H9 (cell line): ENCODE data around the gene PCNX3. TPM values are rescaled to one million over a fixed set of nuclear protein-coding genes. Genes with fewer than 3 reads are reported as not detected.

ENCODE experiments used
- DNase-seq: peaks from one replicate; pipeline ENCODE4 v3.0.0-alpha.2; 2017
- H2AFZ ChIP-seq: one replicate; pipeline ENCODE4 v1.6.1; 2013; ENCODE audit warnings: mild to moderate bottlenecking, low read length, control low read depth, moderate library complexity
- H2AK5ac ChIP-seq: 2 replicates; pipeline ENCODE4 v1.6.1; 2013; ENCODE audit warnings: low read length, control low read depth, mixed read lengths; ENCODE audit not compliant: insufficient read length
- H2BK120ac ChIP-seq: one replicate; pipeline ENCODE4 v1.6.1; 2013; ENCODE audit warnings: low read depth, mild to moderate bottlenecking, low read length, control low read depth, inconsistent platforms; ENCODE audit not compliant: poor library complexity, severe bottlenecking
- H2BK12ac ChIP-seq: 2 replicates; pipeline ENCODE4 v1.6.1; 2013; ENCODE audit warnings: low read length, control low read depth, mixed read lengths, low read depth; ENCODE audit not compliant: insufficient read length
- H2BK15ac ChIP-seq: 2 replicates; pipeline ENCODE4 v1.6.1; 2013; ENCODE audit warnings: low read depth, low read length, control low read depth
- H2BK20ac ChIP-seq: one replicate; pipeline ENCODE4 v1.6.1; 2013; ENCODE audit warnings: low read depth, mild to moderate bottlenecking, low read length, control low read depth, inconsistent platforms; ENCODE audit not compliant: poor library complexity, severe bottlenecking
- H2BK5ac ChIP-seq: 2 replicates; pipeline ENCODE4 v1.6.1; 2013; ENCODE audit warnings: low read length, control low read depth, mixed read lengths; ENCODE audit not compliant: insufficient read length
- H3K14ac ChIP-seq: 2 replicates; pipeline ENCODE4 v1.6.1; 2013; ENCODE audit warnings: low read length, control low read depth; ENCODE audit not compliant: insufficient read depth
- H3K18ac ChIP-seq: 2 replicates; pipeline ENCODE4 v1.6.1; 2013; ENCODE audit warnings: low read depth, mild to moderate bottlenecking, mixed read lengths, low read length, control low read depth; ENCODE audit not compliant: insufficient read length
- H3K23ac ChIP-seq: 2 replicates; pipeline ENCODE4 v1.6.1; 2013; ENCODE audit warnings: low read length, control low read depth, mixed read lengths, low read depth; ENCODE audit not compliant: insufficient read length
- H3K23me2 ChIP-seq: 2 replicates; pipeline ENCODE4 v1.6.1; 2013; ENCODE audit warnings: low read depth, mild to moderate bottlenecking, mixed read lengths, low read length, control low read depth; ENCODE audit not compliant: insufficient read length, poor library complexity, severe bottlenecking
- H3K27ac ChIP-seq: 2 replicates; pipeline ENCODE4 v1.5.1; 2013; ENCODE audit warnings: low read length, control low read depth, mixed read lengths, low read depth; ENCODE audit not compliant: insufficient read length
- H3K27me3 ChIP-seq: 2 replicates; pipeline ENCODE4 v1.6.1; 2013; ENCODE audit warnings: low read length, control low read depth, inconsistent platforms; ENCODE audit not compliant: insufficient read depth
- H3K4ac ChIP-seq: 2 replicates; pipeline ENCODE4 v1.6.1; 2013; ENCODE audit warnings: low read depth, mild to moderate bottlenecking, control low read depth, inconsistent platforms, low read length, moderate library complexity
- H3K4me1 ChIP-seq: 2 replicates; pipeline ENCODE4 v1.6.1; 2013; ENCODE audit warnings: low read length, control low read depth, inconsistent platforms; ENCODE audit not compliant: insufficient read depth
- H3K4me2 ChIP-seq: 2 replicates; pipeline ENCODE4 v1.6.1; 2013; ENCODE audit warnings: low read length, control low read depth, mixed read lengths; ENCODE audit not compliant: insufficient read length, insufficient read depth
- H3K56ac ChIP-seq: 2 replicates; pipeline ENCODE4 v1.6.1; 2013; ENCODE audit warnings: low read depth, mild to moderate bottlenecking, mixed read lengths, low read length, control low read depth; ENCODE audit not compliant: insufficient read length
- H3K79me1 ChIP-seq: 2 replicates; pipeline ENCODE4 v1.6.1; 2013; ENCODE audit warnings: low read depth, mild to moderate bottlenecking, moderate library complexity, low read length, control low read depth, inconsistent platforms; ENCODE audit not compliant: insufficient read depth, poor library complexity, severe bottlenecking
- H3K79me2 ChIP-seq: 2 replicates; pipeline ENCODE4 v1.6.1; 2013; ENCODE audit warnings: low read length, control low read depth, inconsistent platforms; ENCODE audit not compliant: insufficient read depth
- H3K9ac ChIP-seq: 2 replicates; pipeline ENCODE4 v1.6.1; 2013; ENCODE audit warnings: low read length, control low read depth, mixed read lengths; ENCODE audit not compliant: insufficient read length; ENCODE audit errors: extremely low read depth
- H3K9me3 ChIP-seq: one replicate; pipeline ENCODE4 v1.6.1; 2013; ENCODE audit warnings: low read depth, low read length, inconsistent platforms; ENCODE audit not compliant: control insufficient read depth
- H3T11ph ChIP-seq: one replicate; pipeline ENCODE4 v1.6.1; 2013; ENCODE audit warnings: mild to moderate bottlenecking, low read length, control low read depth, inconsistent platforms
- H4K20me1 ChIP-seq: one replicate; pipeline ENCODE4 v1.6.1; 2013; ENCODE audit not compliant: control insufficient read depth, insufficient read length, insufficient read depth
- H4K5ac ChIP-seq: 2 replicates; pipeline ENCODE4 v1.6.1; 2013; ENCODE audit warnings: low read depth, mild to moderate bottlenecking, mixed read lengths, low read length, control low read depth; ENCODE audit not compliant: insufficient read length
- H4K8ac ChIP-seq: replicated peaks from 2 replicates; pipeline ENCODE4 v1.6.1; 2013; ENCODE audit warnings: low read length, control low read depth, mixed read lengths, low read depth; ENCODE audit not compliant: insufficient read length
- H4K91ac ChIP-seq: 2 replicates; pipeline ENCODE4 v1.6.1; 2013; ENCODE audit warnings: low read depth, mild to moderate bottlenecking, moderate library complexity, mixed read lengths, low read length, control low read depth; ENCODE audit not compliant: insufficient read length
- H3K27ac Mint-ChIP-seq, 3 experiments: 2 replicates in 2 of 3; 3 replicates in 1 of 3; pipeline ENCODE4 v1.8.0; 2020 to 2021; ENCODE audit warnings: mixed read lengths in 3 of 3, mild to moderate bottlenecking in 1 of 3, moderate library complexity in 1 of 3
- H3K27me3 Mint-ChIP-seq: 2 replicates; pipeline ENCODE4 v1.8.0; 2021; ENCODE audit warnings: low read depth, mild to moderate bottlenecking, moderate library complexity, mixed read lengths
- H3K36me3 Mint-ChIP-seq, 3 experiments: 2 replicates in 2 of 3; 3 replicates in 1 of 3; pipeline ENCODE4 v1.8.0; 2020 to 2021; ENCODE audit warnings: low read depth in 3 of 3, mixed read lengths in 3 of 3; ENCODE audit not compliant: insufficient read depth in 1 of 3
- H3K4me1 Mint-ChIP-seq, 2 experiments: 2 replicates each; pipeline ENCODE4 v1.8.0; 2020; ENCODE audit warnings: mixed read lengths in 2 of 2
- H3K4me3 Mint-ChIP-seq, 2 experiments: 2 replicates in 1 of 2; 3 replicates in 1 of 2; pipeline ENCODE4 v1.8.0; 2020 to 2021; ENCODE audit warnings: mild to moderate bottlenecking in 2 of 2, mixed read lengths in 2 of 2, moderate library complexity in 1 of 2
- H3K9me3 Mint-ChIP-seq, 2 experiments: 2 replicates in 1 of 2; 3 replicates in 1 of 2; pipeline ENCODE4 v1.8.0; 2020; ENCODE audit warnings: mild to moderate bottlenecking in 2 of 2, mixed read lengths in 2 of 2, moderate library complexity in 1 of 2
- WGBS: extraction: QIAGEN DNeasy Blood & Tissue Kit; methylation state at CpG from one replicate; pipeline ENCODE4 v1.1.7; 2013; ENCODE audit warnings: missing lambda C conversion rate, low lambda C conversion rate, mixed read lengths; ENCODE audit not compliant: insufficient read length; ENCODE audit errors: extremely low coverage; 5-methylcytosine and 5-hydroxymethylcytosine counted together
- long read RNA-seq: library from polyadenylated mRNA; unstranded; transcript quantifications from one replicate; pipeline ENCODE4 v2.0.0, GENCODE V29; 2020
- total RNA-seq: library from RNA; stranded (reverse); gene quantifications from 2 replicates; pipeline ENCODE4 v1.2.1, GENCODE V29; 2021
- TF ChIP-seq, protein P1 (sequence below): fragments of 200-600 bp; sonication (generic); conservative IDR thresholded peaks from 3 replicates; pipeline ENCODE4 v1.8.0; 2021; ENCODE audit warnings: antibody characterized with exemption, mild to moderate bottlenecking

The PCNX3 gene
- total RNA-seq, result 48.3 and 50.5 TPM in 2 replicates
- long read RNA-seq, partial matches to known transcripts, result 23 of 28 reads
- long read RNA-seq, other reads (novel, unspliced or antisense), result 3 of 28 reads

DNA sequence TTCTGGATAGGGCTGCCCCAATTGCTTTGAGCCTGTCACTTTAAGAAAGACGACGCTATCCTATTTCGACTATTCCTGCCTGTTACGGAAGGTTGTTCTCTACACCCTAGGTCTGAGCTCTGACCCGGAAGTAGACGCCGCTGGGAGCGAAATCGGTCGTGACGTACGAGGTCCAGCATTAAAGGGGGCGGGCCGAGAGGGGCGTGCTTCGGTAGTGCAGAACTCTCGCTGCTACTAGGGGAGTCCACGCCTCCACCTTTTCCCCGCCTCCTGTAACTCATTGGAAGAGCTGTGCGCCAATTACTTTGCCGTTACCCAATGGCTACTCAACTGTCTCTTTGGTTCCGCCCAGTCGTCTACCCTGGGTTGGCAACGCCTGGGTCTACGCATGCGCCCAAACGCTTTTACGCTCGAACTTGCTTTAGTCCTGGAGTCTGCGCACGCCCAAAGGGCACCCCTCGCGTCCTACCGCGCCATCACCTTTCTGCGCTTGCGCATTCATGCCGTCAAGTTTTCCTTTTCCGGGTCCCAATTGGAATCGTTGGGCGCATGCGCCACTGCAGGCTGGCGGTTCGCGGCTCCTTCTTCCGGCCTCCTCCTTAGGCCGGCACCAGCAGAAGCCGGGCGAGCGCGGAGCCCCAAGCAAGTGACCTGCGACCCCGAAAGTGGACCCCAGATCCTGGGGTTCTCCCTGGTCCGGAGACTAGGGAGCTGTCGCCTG, at the start of gene PCNX3:
PCNX3 (plus strand) TSS at position 548 of the 721 bp plus-strand sequence. CDS start 536 bp downstream, outside the sequence.
- Mint-ChIP-seq H3K9me3 (no peaks in the 10 kb centered on the region), H3K4me3 (peak within 1 kb of the TSS; percentile 94 to 97), H3K27ac (peak within 1 kb of the TSS; percentile 95 to 97 (median 96)), H3K27me3 (peaks cover 3% of the 10 kb centered on the region), H3K36me3 (peaks cover 16 to 46% (median 39%) of the 10 kb centered on the region in 3 experiments; a peak in 6 of 7 replicates), H3K4me1 (peaks cover 17 to 24% of the 10 kb centered on the region in 2 experiments)
- Histone ChIP-seq H4K5ac (no peak within 1 kb of the TSS), H3K9ac (peak within 1 kb of the TSS; percentile 67), H2BK5ac (no peak within 1 kb of the TSS), H3K9me3 (no peaks in the 10 kb centered on the region), H4K20me1 (no peaks in the 10 kb centered on the region), H3K79me2 (peaks cover 7% of the 10 kb centered on the region; the same call in 1 of the 2 replicates), H3K79me1 (peaks cover 3% of the 10 kb centered on the region), H2BK12ac (no peak within 1 kb of the TSS), H2BK20ac (no peak within 1 kb of the TSS), H4K8ac (no peak within 1 kb of the TSS), H4K91ac (no peak within 1 kb of the TSS), H2AK5ac (no peak within 1 kb of the TSS), H2BK15ac (no peak within 1 kb of the TSS), H3T11ph (no peak within 1 kb of the TSS), H3K56ac (no peak within 1 kb of the TSS), H2AFZ (no peak within 1 kb of the TSS), H3K18ac (peak within 1 kb of the TSS; percentile 51), H3K27ac (peak within 1 kb of the TSS; percentile 41), H3K23ac (no peak within 1 kb of the TSS), H3K4me2 (peak within 1 kb of the TSS; percentile 82), H3K23me2 (peaks cover 18% of the 10 kb centered on the region), H3K4me1 (no peaks in the 10 kb centered on the region; the same call in none of the 2 replicates), H3K27me3 (no peaks in the 10 kb centered on the region), H3K4ac (no peak within 1 kb of the TSS), H3K14ac (peak within 1 kb of the TSS; percentile 44), H2BK120ac (no peak within 1 kb of the TSS)
- TF ChIP-seq, protein P1, sequence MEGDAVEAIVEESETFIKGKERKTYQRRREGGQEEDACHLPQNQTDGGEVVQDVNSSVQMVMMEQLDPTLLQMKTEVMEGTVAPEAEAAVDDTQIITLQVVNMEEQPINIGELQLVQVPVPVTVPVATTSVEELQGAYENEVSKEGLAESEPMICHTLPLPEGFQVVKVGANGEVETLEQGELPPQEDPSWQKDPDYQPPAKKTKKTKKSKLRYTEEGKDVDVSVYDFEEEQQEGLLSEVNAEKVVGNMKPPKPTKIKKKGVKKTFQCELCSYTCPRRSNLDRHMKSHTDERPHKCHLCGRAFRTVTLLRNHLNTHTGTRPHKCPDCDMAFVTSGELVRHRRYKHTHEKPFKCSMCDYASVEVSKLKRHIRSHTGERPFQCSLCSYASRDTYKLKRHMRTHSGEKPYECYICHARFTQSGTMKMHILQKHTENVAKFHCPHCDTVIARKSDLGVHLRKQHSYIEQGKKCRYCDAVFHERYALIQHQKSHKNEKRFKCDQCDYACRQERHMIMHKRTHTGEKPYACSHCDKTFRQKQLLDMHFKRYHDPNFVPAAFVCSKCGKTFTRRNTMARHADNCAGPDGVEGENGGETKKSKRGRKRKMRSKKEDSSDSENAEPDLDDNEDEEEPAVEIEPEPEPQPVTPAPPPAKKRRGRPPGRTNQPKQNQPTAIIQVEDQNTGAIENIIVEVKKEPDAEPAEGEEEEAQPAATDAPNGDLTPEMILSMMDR, result no peak
- DNase-seq, result peak; percentile 100
- WGBS, result no CpG with 5 or more reads among the region's 55 CpGs
